DOHH2 (cell line): Measurements from ENCODE around the gene ARL17A.
"Not testable (repeated sequence)": the region's sequence is repeated elsewhere in the genome, so short reads cannot be mapped to it uniquely, and the experiment has no call there.

ENCODE experiments used
- EZH2phosphoT487 ChIP-seq: fragments of 200-600 bp; sonication (generic); IDR thresholded peaks from 2 replicates; pipeline ENCODE4 v1.6.1; 2017; ENCODE audit warnings: borderline replicate concordance, mild to moderate bottlenecking, antibody characterized with exemption, low read length, moderate library complexity, mixed read lengths
- TF ChIP-seq, protein P1 (sequence below): fragments of 200-600 bp; sonication (generic); IDR thresholded peaks from one replicate; pipeline ENCODE4 v1.5.1; 2014; ENCODE audit warnings: antibody characterized with exemption, mild to moderate bottlenecking, low read depth, low read length; ENCODE audit not compliant: poor library complexity, severe bottlenecking

DNA sequence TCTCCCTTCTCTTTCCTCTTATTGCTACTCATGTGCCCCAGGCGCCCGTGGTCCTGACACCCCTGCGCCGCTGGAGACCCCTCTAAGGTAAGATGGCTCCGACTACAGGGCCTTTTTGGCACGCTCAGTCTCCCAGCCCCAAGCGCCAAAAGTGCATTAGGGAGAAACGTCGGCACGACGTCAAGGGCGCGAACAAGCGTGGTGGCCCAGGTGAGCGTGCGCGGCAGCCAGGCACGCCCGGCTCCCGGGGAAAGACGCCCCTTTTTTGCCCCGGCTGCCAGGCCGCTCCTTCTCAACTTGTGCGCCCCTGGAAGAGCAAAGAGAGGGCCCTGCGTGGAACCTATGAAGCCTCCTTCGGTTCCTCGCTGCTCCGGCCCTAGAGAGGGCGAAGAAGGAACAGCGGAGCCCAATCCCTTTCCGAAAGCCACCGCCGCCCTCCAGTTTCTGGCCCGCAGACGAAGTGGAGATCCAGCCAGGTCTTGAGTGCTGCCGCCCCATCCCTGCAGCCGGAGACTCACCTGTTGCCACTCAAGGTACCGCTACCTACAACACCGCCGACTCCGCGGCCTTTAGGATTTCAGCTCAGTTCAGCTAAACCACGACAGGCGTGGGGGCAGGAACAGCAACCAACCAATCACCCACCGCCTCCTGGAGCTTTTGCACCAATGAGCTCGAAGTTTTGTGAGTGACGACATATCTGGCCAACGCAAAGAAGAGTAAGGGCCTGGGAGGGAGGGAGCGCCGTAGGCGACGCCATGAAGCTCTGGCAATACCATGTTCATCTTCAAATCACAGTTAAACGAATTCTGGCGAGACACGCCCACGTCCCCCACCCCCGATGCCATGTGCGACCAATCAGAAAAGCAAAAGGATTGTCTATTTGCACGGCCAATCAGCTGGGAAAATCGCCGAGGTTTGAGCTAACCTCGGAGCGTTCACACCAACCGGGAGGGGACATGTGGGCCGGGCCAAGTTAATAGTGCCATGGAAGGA, at the start of gene ARL17A:
- TF ChIP-seq, protein P1, sequence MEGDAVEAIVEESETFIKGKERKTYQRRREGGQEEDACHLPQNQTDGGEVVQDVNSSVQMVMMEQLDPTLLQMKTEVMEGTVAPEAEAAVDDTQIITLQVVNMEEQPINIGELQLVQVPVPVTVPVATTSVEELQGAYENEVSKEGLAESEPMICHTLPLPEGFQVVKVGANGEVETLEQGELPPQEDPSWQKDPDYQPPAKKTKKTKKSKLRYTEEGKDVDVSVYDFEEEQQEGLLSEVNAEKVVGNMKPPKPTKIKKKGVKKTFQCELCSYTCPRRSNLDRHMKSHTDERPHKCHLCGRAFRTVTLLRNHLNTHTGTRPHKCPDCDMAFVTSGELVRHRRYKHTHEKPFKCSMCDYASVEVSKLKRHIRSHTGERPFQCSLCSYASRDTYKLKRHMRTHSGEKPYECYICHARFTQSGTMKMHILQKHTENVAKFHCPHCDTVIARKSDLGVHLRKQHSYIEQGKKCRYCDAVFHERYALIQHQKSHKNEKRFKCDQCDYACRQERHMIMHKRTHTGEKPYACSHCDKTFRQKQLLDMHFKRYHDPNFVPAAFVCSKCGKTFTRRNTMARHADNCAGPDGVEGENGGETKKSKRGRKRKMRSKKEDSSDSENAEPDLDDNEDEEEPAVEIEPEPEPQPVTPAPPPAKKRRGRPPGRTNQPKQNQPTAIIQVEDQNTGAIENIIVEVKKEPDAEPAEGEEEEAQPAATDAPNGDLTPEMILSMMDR = not testable (repeated sequence)
- not testable (repeated sequence) for TF ChIP-seq EZH2phosphoT487
